Esophagus squamous epithelium (tissue), 5 donors: Measurements from ENCODE around the gene ATP1A1. TPM values are rescaled to one million over a fixed set of nuclear protein-coding genes. Genes with fewer than 3 reads are reported as not detected.

Experiments
- DNase-seq: peaks from one replicate; lab custom pipeline; 2025; lab: John Stamatoyannopoulos, UW
- H3K27ac ChIP-seq, 4 donors: fragments of 200-600 bp; sonication (generic); one replicate each; pipeline ENCODE4 v1.5.1; 2016 to 2019; ENCODE audit warnings: mild to moderate bottlenecking in 1 of 4
- H3K27me3 ChIP-seq, 4 donors: fragments of 200-600 bp; sonication (generic); 1 replicate in 3 of 4; 2 replicates in 1 of 4; pipeline versions ENCODE4 v1.5.1 to v1.6.0; 2017 to 2021; ENCODE audit warnings: antibody characterized with exemption in 1 of 4
- H3K36me3 ChIP-seq, 3 donors: fragments of 200-600 bp; sonication (generic); one replicate each; pipeline ENCODE4 v1.5.1; 2016 to 2019
- H3K4me1 ChIP-seq, 3 donors: fragments of 200-600 bp; sonication (generic); one replicate each; pipeline ENCODE4 v1.5.1; 2017 to 2019
- H3K4me3 ChIP-seq, 4 donors: fragments of 200-600 bp; sonication (generic); 1 replicate in 3 of 4; 2 replicates in 1 of 4; pipeline ENCODE4 v1.5.1; 2016 to 2019; ENCODE audit warnings: mild to moderate bottlenecking in 2 of 4, moderate library complexity in 1 of 4
- H3K9me3 ChIP-seq, 3 donors: fragments of 200-600 bp; sonication (generic); one replicate each; pipeline ENCODE4 v1.5.1; 2016 to 2019
- POLR2A ChIP-seq, 4 donors: fragments of 450-650 bp; IDR thresholded peaks; one replicate each; pipeline ENCODE4 v1.6.1; 2017; ENCODE audit warnings: antibody characterized with exemption in 4 of 4, mild to moderate bottlenecking in 4 of 4, moderate library complexity in 3 of 4
- WGBS, 2 donors: methylation state at CpG; one replicate each; pipeline ENCODE4 v1.1.5; 2018; 5-methylcytosine and 5-hydroxymethylcytosine counted together
- intact Hi-C: fragments of 100-400 bp; cut with DNase I; formaldehyde crosslinking; loops from one replicate; pipeline ENCODE4 v1.15.0; 2022
- total RNA-seq, 4 donors: library from RNA; depleted of rRNA; stranded (reverse); fragments of >200 nt; gene quantifications; one replicate each; pipeline ENCODE4 v1.1.0, GENCODE V29; 2016
- TF ChIP-seq, protein P1 (sequence below), 6 experiments: fragments of 450-650 bp in 4 of 6; fragments of 200-600 bp in 2 of 6; sonication (generic) in 2 of 6; IDR thresholded peaks; one replicate each; pipeline ENCODE4 v1.5.1; 2016 to 2019; ENCODE audit warnings: antibody characterized with exemption in 6 of 6, mild to moderate bottlenecking in 4 of 6, moderate library complexity in 4 of 6
- donor health status: DM: yes; HTN: yes; CAD: no.

Gene ATP1A1
- total RNA-seq, 4 donors from 2014 or later = 310 to 443 (median 391) TPM

DNA sequence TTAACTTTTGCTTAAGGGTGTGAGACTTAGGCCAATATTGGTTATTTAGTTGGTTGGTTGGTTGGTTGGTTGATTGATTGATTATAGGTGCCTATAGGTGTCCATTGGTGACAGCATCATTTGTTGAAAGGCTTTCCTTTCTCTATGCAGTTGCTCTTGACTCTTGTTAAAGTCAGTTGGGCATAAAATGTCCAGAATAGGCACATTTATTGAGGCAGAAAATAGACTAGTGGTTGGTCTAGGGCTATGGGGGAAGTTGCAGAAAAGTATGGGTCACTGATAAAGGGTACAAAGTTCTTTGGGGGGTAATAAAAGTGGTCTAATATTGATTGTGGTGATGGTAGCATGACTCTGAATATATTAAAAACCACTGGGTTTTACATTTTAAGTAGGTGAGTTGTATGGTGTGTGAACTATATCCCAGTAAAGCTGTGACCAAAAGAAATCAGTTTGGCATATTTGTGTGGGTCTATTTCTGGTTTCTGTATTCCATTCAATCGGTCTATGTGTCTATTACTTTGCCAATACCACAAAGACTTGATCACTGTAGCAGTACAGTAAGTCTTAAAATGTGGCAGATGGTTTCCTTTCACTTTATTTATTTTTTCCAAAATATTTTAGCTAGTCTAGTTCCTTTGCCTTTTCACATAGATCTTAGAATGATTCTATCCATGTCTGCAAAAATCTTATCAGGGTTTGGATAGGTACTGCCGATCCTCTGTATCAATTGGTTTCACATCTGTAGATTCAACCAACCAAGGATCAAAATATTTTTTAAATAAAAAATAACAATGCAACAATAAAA, 63.0 kb downstream of the ATP1A1 start:
- no peaks in the 10 kb centered on the region for H3K4me1 ChIP-seq
- H3K4me3 ChIP-seq = no peak overlapping the region
- TF ChIP-seq, protein P1, sequence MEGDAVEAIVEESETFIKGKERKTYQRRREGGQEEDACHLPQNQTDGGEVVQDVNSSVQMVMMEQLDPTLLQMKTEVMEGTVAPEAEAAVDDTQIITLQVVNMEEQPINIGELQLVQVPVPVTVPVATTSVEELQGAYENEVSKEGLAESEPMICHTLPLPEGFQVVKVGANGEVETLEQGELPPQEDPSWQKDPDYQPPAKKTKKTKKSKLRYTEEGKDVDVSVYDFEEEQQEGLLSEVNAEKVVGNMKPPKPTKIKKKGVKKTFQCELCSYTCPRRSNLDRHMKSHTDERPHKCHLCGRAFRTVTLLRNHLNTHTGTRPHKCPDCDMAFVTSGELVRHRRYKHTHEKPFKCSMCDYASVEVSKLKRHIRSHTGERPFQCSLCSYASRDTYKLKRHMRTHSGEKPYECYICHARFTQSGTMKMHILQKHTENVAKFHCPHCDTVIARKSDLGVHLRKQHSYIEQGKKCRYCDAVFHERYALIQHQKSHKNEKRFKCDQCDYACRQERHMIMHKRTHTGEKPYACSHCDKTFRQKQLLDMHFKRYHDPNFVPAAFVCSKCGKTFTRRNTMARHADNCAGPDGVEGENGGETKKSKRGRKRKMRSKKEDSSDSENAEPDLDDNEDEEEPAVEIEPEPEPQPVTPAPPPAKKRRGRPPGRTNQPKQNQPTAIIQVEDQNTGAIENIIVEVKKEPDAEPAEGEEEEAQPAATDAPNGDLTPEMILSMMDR (IDR thresholded peaks at IDR 0.05) = no peak
- no peak for TF ChIP-seq POLR2A (IDR thresholded peaks at IDR 0.05)
- DNase-seq = no peak
- H3K9me3 ChIP-seq = peaks cover 0 to 6% (median 0%) of the 10 kb centered on the region in 3 donors
- H3K27me3 ChIP-seq = no peaks in the 10 kb centered on the region
- intact Hi-C loops = no loop called here
- no peak overlapping the region for H3K27ac ChIP-seq
- WGBS, 2 donors = 84 to 92% methylated on average over 2 of the region's 2 CpGs
- no peaks in the 10 kb centered on the region for H3K36me3 ChIP-seq

- intact Hi-C loops = no loop called here
- WGBS, 2 donors = 98 to 100% methylated on average over 2 of the region's 2 CpGs
- Histone ChIP-seq H3K9me3 (peaks cover 0 to 6% (median 0%) of the 10 kb centered on the region in 3 donors), H3K4me3 (no peak overlapping the region), H3K4me1 (no peaks in the 10 kb centered on the region), H3K27ac (no peak overlapping the region), H3K36me3 (no peaks in the 10 kb centered on the region), H3K27me3 (peaks cover 0 to 5% (median 0%) of the 10 kb centered on the region in 4 donors)
- DNase-seq = no peak
- TF ChIP-seq, protein P1 (IDR thresholded peaks at IDR 0.05) = no peak
Observed at GRCh38 chr1:116436611-116436970, 63.5 kb downstream of the ATP1A1 start.

- TF ChIP-seq, protein P1 (IDR thresholded peaks at IDR 0.05) = no peak
- TF ChIP-seq POLR2A (IDR thresholded peaks at IDR 0.05) = no peak
- H3K4me3 ChIP-seq = no peak overlapping the region
- H3K27me3 ChIP-seq = peaks cover 0 to 22% (median 0%) of the 10 kb centered on the region in 4 donors
- H3K36me3 ChIP-seq = no peaks in the 10 kb centered on the region
- H3K9me3 ChIP-seq = peaks cover 0 to 3% (median 0%) of the 10 kb centered on the region in 3 donors
- no peak for DNase-seq
- H3K4me1 ChIP-seq = peaks cover 0 to 7% (median 0%) of the 10 kb centered on the region in 3 donors
- 50 to 71% methylated on average over 1 of the region's 1 CpG for WGBS, 2 donors
- no peak overlapping the region for H3K27ac ChIP-seq
- intact Hi-C loops = no loop called here
Observed at GRCh38 chr1:116439701-116440100, 66.7 kb downstream of the ATP1A1 start.

- Histone ChIP-seq H3K4me1 (peaks cover 0 to 7% (median 0%) of the 10 kb centered on the region in 3 donors), H3K36me3 (no peaks in the 10 kb centered on the region), H3K27me3 (peaks cover 0 to 28% (median 0%) of the 10 kb centered on the region in 4 donors), H3K4me3 (no peak overlapping the region), H3K9me3 (no peaks in the 10 kb centered on the region), H3K27ac (no peak overlapping the region)
- WGBS, 2 donors = 88 to 93% methylated on average over 4 of the region's 4 CpGs
- DNase-seq = no peak
- intact Hi-C loops = no loop called here
- TF ChIP-seq POLR2A (IDR thresholded peaks at IDR 0.05) = no peak
- TF ChIP-seq, protein P1 (IDR thresholded peaks at IDR 0.05) = no peak
Observed at GRCh38 chr1:116440731-116441130, 67.7 kb downstream of the ATP1A1 start.

DNA sequence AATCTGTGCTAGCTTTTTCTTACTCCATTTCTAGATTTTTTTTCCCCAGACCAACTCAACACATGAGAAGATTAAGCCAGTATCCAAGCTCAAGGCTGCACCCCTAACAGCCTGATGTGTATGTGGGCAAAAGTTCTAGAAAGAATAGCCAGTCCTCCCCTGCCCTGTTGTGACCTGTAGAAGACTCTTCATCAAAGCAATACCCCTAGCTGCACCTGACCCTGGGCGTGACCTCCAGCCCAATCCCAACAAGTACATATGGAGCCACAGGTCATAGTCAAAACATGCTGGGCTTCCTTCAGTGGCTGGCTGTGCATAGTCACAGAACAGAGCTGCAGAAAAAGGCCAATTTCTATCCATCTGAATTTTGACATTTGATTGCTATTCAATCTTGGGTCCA, 72.5 kb downstream of the ATP1A1 start:
- Histone ChIP-seq H3K4me1 (peaks cover 0 to 7% (median 0%) of the 10 kb centered on the region in 3 donors), H3K36me3 (no peaks in the 10 kb centered on the region), H3K4me3 (no peak overlapping the region), H3K27me3 (peaks cover 0 to 35% (median 0%) of the 10 kb centered on the region in 4 donors), H3K9me3 (no peaks in the 10 kb centered on the region), H3K27ac (no peak overlapping the region)
- intact Hi-C loops = no loop called here
- WGBS, 2 donors = 80 to 100% methylated on average over 1 of the region's 1 CpG
- no peak for DNase-seq
- TF ChIP-seq POLR2A (IDR thresholded peaks at IDR 0.05) = no peak
- TF ChIP-seq, protein P1 (IDR thresholded peaks at IDR 0.05) = no peak
